ENCODE measurements around the gene PLA2R1.

PLA2R1 gene

DNA sequence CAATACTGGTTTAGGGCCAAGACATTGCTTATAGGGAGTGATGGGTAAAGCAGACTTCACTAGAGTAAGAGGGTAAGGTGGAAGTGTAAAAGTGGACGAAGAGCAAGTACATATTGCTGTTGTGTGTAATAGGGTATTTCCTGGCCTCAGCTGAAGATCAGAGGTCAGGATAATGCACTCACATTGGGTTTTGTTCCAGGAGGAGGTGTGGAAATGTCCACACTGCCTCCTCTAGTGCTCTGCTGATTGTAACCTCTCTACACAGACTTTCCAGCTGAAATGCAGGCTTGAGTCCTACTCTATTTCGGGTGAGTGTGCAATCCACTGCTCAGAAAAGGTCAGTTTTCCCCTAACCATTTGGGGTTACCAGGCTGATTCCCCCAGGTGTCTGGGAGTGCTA, 41.7 kb upstream of the PLA2R1 start:
- H3K4me3 ChIP-seq (ENCODE audit: control insufficient read depth, low read depth, low read length) = no peak overlapping the region
- TF ChIP-seq, protein P1, sequence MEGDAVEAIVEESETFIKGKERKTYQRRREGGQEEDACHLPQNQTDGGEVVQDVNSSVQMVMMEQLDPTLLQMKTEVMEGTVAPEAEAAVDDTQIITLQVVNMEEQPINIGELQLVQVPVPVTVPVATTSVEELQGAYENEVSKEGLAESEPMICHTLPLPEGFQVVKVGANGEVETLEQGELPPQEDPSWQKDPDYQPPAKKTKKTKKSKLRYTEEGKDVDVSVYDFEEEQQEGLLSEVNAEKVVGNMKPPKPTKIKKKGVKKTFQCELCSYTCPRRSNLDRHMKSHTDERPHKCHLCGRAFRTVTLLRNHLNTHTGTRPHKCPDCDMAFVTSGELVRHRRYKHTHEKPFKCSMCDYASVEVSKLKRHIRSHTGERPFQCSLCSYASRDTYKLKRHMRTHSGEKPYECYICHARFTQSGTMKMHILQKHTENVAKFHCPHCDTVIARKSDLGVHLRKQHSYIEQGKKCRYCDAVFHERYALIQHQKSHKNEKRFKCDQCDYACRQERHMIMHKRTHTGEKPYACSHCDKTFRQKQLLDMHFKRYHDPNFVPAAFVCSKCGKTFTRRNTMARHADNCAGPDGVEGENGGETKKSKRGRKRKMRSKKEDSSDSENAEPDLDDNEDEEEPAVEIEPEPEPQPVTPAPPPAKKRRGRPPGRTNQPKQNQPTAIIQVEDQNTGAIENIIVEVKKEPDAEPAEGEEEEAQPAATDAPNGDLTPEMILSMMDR (conservative IDR thresholded peaks at IDR 0.05; ENCODE audit: control insufficient read depth, insufficient read depth, low read depth, low read length) = no peak
- no peak for DNase-seq (ENCODE audit: low read depth)

DNA sequence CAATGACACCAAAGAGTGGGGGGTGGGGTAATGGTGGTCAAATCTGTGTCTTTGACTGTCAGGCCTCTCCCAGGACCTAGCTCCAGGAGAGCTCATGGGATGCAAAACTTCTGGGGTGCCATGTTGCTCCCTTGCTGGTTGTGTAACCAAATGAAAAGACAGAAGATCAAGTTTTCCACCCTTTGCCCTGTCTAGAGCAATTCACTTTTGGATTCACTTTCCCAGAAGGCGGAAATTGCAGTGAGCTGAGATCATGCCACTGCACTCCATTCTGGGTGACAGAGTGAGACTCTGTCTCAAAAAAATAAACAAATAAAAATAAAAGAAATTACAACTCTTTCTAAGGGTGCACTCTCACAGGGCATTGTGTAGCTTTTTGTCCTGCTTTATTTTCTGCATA, 34.9 kb upstream of the PLA2R1 start:
- DNase-seq (ENCODE audit: low read depth) = no peak
- no peak overlapping the region for H3K4me3 ChIP-seq (ENCODE audit: control insufficient read depth, low read depth, low read length)
- TF ChIP-seq, protein P1 (conservative IDR thresholded peaks at IDR 0.05; ENCODE audit: control insufficient read depth, insufficient read depth, low read depth, low read length) = no peak

DNA sequence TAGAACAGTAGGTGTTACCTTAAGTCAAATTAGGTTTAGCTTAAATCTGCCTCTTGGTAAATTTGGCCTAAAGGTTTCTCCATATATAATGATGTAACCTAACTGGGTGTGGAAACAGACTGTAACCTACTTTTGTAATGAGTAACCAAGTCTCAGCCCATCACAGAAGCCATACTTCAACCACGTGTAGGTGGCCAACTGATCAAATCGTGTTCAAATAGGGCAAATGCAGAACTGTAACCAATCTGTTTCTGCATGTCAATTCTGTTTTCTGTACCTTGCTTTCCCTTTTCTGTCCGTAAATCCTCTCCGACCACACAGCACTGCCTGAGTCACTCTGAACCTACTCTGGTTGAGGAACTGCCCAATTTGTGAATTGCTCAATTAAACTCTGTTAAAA, 34.0 kb upstream of the PLA2R1 start:
- TF ChIP-seq, protein P1 (conservative IDR thresholded peaks at IDR 0.05; ENCODE audit: control insufficient read depth, insufficient read depth, low read depth, low read length) = no peak
- no peak overlapping the region for H3K4me3 ChIP-seq (ENCODE audit: control insufficient read depth, low read depth, low read length)
- no peak for DNase-seq (ENCODE audit: low read depth)

DNA sequence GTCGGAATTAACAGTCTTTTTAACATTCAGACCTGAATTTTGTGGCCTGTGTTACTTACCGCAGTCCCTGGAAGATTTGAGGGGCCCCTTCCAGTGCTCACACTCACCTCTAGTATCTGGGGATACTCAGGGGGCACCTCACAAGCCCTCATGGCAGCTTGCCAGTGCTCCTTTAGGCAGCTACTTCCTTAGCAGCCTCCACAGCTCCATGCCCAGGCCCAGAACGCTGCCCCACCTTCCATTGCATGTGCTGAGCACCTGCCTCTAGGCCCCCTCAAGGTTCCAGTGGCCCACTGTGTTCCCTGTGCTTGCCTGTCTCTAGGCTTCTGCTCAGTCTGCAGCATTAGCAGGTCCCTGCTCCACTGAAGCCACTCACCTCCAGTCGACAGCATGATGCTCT, 30.0 kb upstream of the PLA2R1 start:
- no peak overlapping the region for H3K4me3 ChIP-seq (ENCODE audit: control insufficient read depth, low read depth, low read length)
- TF ChIP-seq, protein P1 (conservative IDR thresholded peaks at IDR 0.05; ENCODE audit: control insufficient read depth, insufficient read depth, low read depth, low read length) = no peak
- DNase-seq (ENCODE audit: low read depth) = no peak

DNA sequence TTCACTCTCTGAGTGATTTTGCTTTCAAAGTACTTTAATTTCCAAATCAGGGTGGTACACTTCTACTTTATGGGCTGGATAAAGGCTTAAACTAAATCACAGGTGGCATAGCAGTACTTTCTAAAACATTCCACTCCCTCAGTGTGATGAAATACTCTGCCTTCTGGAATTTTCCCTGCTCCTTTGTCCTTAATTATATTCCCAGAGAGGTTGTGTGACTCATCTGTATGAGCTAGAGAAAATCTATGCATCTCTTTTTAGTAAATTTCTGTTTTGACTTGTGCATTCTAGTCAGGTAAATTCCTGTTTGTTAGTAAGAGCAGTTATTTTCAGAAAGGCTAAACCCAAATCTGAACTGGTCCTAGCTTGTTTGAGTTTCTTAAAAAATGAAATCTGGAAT, 29.0 kb upstream of the PLA2R1 start:
- peak; percentile 66 for DNase-seq (ENCODE audit: low read depth)
- TF ChIP-seq, protein P1 (conservative IDR thresholded peaks at IDR 0.05; ENCODE audit: control insufficient read depth, insufficient read depth, low read depth, low read length) = no peak
- H3K4me3 ChIP-seq (ENCODE audit: control insufficient read depth, low read depth, low read length) = no peak overlapping the region

DNA sequence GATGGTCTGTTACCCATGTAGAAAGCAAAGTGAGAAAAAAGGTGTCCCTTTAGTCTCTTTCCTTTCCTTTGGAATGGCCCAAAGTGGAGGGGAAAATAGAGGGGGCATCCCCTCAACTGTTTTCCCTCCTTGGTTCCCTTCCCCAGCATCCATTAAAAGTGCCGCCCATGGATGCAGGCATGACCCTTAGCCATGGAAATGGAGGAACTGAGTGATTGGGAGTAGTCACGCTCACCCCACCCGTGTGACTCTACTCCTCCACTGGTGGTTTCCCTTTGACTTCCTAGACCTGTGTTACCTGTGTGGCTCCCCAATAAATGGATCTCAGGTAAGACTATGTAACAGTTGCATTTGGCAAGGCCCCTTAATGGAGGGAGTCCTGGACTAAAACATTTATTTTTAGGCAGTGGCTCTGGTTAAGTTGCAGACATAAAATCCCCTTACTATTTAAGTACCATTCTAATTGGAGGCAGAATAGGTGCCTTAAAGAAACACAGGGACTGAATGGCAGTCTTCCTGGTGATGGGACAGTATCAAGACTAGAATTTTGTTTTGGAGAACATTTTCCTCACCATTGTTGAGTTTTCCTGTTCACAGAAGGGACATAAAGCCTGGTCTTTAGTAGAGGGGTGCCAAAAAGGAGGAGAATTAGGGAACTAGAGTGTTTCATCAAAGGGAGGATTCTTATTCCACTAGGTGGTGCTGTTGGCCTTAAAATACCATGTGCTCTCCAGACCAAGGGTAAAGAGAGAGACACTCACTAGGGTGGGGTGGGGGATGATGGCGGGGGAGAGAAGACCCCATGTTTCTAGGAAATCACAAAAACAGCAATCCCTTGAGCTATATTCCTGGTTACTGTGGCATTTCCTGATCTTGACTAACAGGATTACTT, 25.7 kb upstream of the PLA2R1 start:
- TF ChIP-seq, protein P1 (conservative IDR thresholded peaks at IDR 0.05; ENCODE audit: control insufficient read depth, insufficient read depth, low read depth, low read length) = peak; percentile 40
- peak; percentile 42 for DNase-seq (ENCODE audit: low read depth)
- H3K4me3 ChIP-seq (ENCODE audit: control insufficient read depth, low read depth, low read length) = no peak overlapping the region

All from fibroblast of mammary gland (primary cell).